SW 1271 (cell line): ENCODE data around the gene WBP1L.
"Not testable (repeated sequence)": the region's sequence is repeated elsewhere in the genome, so short reads cannot be mapped to it uniquely, and the experiment has no call there.

Source experiments
- DNase-seq, 2 experiments: peaks; one replicate each; lab custom pipeline; 2025; lab: John Stamatoyannopoulos, UW

The WBP1L gene

GRCh38 chr10:102743588-102744373 is at the start of gene WBP1L:
Gene WBP1L, plus strand, starts transcription at chr10:102743948. Its CDS starts 106 bp downstream, at chr10:102744054.
- DNase-seq: peak; percentile 94 to 99

- not testable (repeated sequence) for DNase-seq
Measured at GRCh38 chr10:102695401-102695800, 48.3 kb upstream of the WBP1L start.

- no peak for DNase-seq
Measured at GRCh38 chr10:102696736-102697135, 47.0 kb upstream of the WBP1L start.

- DNase-seq: no peak
Measured at GRCh38 chr10:102698894-102699293, 44.9 kb upstream of the WBP1L start.

- DNase-seq: no peak
Measured at GRCh38 chr10:102701272-102701671, 42.5 kb upstream of the WBP1L start.

GRCh38 chr10:102701796-102702195 is 42.0 kb upstream of the WBP1L start:
- DNase-seq: no peak

- DNase-seq: no peak
Measured at GRCh38 chr10:102702742-102703141, 41.0 kb upstream of the WBP1L start.

- DNase-seq: no peak
Measured at GRCh38 chr10:102704915-102705314, 38.8 kb upstream of the WBP1L start.

- no peak for DNase-seq
Measured at GRCh38 chr10:102705531-102705930, 38.2 kb upstream of the WBP1L start.

- DNase-seq: no peak
Measured at GRCh38 chr10:102710609-102711008, 33.1 kb upstream of the WBP1L start.

GRCh38 chr10:102712089-102712488 is 31.7 kb upstream of the WBP1L start:
- DNase-seq: no peak

GRCh38 chr10:102712843-102713538 is 30.8 kb upstream of the WBP1L start:
- DNase-seq: no peak

- no peak for DNase-seq
Measured at GRCh38 chr10:102713539-102713813, 30.3 kb upstream of the WBP1L start.

- DNase-seq: peak; percentile 92 to 96
Measured at GRCh38 chr10:102713814-102714620, 29.7 kb upstream of the WBP1L start, which contains the start of gene ARL3. Gene ARL3, minus strand, starts transcription at chr10:102714397. Its CDS starts 122 bp downstream, at chr10:102714275.

GRCh38 chr10:102714621-102715455 is 28.9 kb upstream of the WBP1L start, which contains the start of gene SFXN2:
Gene SFXN2, plus strand, starts transcription at chr10:102714636. Its CDS starts 12,001 bp downstream, at chr10:102726637.
- DNase-seq: no peak

- DNase-seq: no peak
Measured at GRCh38 chr10:102715880-102716279, 27.9 kb upstream of the WBP1L start.

GRCh38 chr10:102716900-102717565 is 26.7 kb upstream of the WBP1L start:
- DNase-seq: not testable (repeated sequence)

GRCh38 chr10:102718220-102718619 is 25.5 kb upstream of the WBP1L start:
- no peak for DNase-seq

- no peak for DNase-seq
Measured at GRCh38 chr10:102720337-102720736, 23.4 kb upstream of the WBP1L start.

GRCh38 chr10:102720775-102721301 is 22.9 kb upstream of the WBP1L start:
- DNase-seq: no peak

GRCh38 chr10:102721954-102722353 is 21.8 kb upstream of the WBP1L start:
- no peak for DNase-seq
